GM13977 (cell line): ENCODE data around the gene TPRX1.

Experiments
- DNase-seq: peaks from one replicate; pipeline ENCODE4 v3.0.0; 2012; ENCODE audit warnings: low spot score
- in situ Hi-C: fragments of 300-500 bp; cut with MboI; formaldehyde crosslinking; loops from one replicate; pipeline ENCODE4 v1.12.0; 2022; ENCODE audit warnings: low sequenced_read_pairs, low pct_unique_long_range_greater_than_20kb, mixed read lengths, inconsistent platforms; ENCODE audit not compliant: unreplicated experiment
- TF ChIP-seq, protein P1 (sequence below): IDR thresholded peaks from 2 replicates; pipeline ENCODE4 v1.5.1; 2012; ENCODE audit warnings: mild to moderate bottlenecking, control low read depth; ENCODE audit not compliant: insufficient read depth; ENCODE audit errors: extremely low read depth, missing control alignments

The TPRX1 gene

DNA sequence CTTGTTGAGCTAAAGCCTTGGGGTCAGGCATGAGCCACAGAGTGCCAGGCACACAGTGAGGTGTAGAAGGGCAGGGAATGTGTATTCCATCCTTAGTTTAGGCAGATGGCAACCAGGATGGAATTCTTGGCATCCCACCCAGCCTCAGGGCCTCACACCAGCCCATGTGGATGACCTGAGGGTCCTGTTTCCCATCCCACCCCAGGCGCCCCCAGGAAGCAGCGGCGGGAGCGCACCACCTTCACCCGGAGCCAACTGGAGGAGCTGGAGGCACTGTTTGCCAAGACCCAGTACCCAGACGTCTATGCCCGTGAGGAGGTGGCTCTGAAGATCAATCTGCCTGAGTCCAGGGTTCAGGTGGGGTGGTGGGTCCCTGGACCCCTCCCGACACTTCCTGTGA is 31.7 kb upstream of the TPRX1 start:
- DNase-seq = no peak
- TF ChIP-seq, protein P1, sequence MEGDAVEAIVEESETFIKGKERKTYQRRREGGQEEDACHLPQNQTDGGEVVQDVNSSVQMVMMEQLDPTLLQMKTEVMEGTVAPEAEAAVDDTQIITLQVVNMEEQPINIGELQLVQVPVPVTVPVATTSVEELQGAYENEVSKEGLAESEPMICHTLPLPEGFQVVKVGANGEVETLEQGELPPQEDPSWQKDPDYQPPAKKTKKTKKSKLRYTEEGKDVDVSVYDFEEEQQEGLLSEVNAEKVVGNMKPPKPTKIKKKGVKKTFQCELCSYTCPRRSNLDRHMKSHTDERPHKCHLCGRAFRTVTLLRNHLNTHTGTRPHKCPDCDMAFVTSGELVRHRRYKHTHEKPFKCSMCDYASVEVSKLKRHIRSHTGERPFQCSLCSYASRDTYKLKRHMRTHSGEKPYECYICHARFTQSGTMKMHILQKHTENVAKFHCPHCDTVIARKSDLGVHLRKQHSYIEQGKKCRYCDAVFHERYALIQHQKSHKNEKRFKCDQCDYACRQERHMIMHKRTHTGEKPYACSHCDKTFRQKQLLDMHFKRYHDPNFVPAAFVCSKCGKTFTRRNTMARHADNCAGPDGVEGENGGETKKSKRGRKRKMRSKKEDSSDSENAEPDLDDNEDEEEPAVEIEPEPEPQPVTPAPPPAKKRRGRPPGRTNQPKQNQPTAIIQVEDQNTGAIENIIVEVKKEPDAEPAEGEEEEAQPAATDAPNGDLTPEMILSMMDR = no peak
- in situ Hi-C loops = no loop called here

DNA sequence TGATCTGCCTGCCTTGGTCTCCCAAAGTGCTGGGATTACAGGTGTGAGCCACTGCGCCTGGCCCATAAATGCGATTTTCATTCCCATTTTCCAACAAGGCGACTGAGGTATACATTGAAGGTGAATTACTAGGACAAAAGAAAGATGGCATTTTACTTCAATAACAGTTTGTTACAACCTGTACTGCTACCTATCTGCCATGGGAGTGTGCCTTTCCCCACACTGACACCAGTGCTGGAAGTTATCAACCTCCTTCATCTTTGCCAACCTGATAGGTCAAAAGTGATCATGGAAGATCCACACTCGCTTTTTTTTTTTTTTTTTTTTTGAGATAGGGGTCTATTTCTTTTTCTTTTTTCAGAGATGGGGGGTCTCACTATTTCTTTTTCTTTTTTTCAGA is 28.4 kb upstream of the TPRX1 start:
- DNase-seq = no peak
- TF ChIP-seq, protein P1 = no peak
- in situ Hi-C loops = no loop called here

DNA sequence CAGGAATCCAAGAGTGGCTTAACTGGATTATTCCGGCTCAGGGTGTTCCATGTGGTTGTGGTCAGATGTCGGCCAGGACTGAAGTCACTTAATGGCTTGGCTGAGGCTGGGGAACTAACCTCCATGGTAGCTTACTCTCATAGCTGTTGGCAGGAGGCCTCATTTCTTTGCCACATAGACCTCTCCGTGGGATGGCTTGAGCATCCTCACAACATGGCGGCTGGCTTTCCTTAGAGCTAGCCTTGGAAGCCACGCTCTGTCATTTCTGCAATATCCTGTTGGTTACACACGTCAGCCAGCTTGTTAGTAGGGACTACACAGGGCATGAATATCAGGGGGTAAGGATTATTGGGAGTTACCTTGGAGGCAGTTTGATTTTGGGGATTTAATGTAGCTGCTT is 22.4 kb upstream of the TPRX1 start:
- TF ChIP-seq, protein P1 = no peak
- in situ Hi-C loops = no loop called here
- DNase-seq = no peak

DNA sequence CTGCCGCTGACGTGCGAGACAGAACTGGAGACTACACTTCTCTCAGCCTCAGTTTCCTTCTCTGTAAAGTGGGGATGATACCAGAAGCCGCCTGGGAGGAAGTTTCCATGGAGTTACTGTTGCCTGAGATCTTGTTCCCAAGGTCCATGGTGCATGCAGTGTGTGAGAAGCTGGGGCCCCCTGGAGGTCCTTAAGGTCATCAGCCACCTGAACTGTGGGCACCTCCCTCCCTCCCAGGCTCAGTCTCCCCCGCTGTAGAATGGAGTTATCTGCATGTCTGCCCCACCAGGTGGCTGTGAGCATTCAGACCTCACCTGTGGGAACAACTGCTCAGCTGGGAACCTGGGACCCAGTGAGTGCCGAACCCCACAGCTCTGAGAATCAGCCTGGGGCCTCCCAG is 20.0 kb upstream of the TPRX1 start:
- TF ChIP-seq, protein P1 = no peak
- in situ Hi-C loops = no loop called here
- DNase-seq = no peak

DNA sequence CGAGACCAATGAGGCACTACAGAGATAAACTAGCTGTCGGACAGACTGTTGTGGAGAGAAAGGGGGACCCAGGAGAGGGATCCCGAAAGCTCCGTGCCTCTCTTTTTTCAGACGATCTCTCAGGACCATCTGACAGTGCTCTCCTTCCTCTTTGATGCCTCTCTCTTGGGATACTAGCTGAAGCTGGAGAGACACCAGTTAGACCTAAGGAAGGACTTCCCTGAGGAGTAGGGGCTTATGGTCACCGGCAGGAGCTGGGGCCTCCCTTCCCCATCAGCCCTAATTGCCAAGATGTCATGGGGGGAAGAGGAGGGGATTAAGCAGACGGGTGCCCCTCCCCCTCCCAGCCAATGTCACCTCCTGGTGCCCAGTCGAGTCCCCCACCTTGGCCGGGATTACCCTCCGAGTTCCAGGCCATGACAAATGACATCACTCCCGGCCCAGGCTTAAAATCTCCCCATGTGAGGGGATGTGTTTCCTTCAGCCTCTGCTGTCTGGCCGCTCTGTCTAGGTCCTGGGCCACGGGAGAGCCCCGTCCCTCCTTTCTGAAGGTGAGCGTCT is 17.2 kb upstream of the TPRX1 start, which contains the start of gene CRX:
Gene CRX (plus strand): TSS at position 478 of the 561 bp plus-strand sequence. CDS start 12,507 bp downstream, outside the sequence.
- in situ Hi-C loops = no loop called here
- DNase-seq = no peak
- TF ChIP-seq, protein P1 = no peak

DNA sequence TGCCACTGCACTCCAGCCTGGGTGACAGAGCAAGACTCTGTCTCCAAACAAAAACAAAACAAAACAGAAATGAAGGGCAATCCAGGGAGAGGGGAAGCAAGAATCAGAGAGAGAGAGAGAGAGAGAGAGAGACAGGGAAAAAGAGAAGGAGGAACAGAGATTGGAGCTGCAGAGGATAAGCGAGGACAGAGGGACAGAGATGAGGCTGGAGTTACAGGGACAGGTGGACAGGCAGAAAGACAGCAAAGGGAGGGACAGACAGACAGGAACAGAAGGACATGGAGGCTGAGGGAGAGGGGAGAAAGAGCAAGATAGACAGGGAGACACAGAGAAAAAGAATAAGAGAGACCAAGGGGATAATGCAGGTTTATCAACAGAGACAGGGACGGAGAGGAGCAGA is 16.1 kb upstream of the TPRX1 start:
- TF ChIP-seq, protein P1 = no peak
- in situ Hi-C loops = no loop called here
- DNase-seq = no peak
